ENCODE results near the gene RC3H1.
"Not testable (repeated sequence)": the region's sequence is repeated elsewhere in the genome, so short reads cannot be mapped to it uniquely, and the experiment has no call there.

Gene RC3H1

DNA sequence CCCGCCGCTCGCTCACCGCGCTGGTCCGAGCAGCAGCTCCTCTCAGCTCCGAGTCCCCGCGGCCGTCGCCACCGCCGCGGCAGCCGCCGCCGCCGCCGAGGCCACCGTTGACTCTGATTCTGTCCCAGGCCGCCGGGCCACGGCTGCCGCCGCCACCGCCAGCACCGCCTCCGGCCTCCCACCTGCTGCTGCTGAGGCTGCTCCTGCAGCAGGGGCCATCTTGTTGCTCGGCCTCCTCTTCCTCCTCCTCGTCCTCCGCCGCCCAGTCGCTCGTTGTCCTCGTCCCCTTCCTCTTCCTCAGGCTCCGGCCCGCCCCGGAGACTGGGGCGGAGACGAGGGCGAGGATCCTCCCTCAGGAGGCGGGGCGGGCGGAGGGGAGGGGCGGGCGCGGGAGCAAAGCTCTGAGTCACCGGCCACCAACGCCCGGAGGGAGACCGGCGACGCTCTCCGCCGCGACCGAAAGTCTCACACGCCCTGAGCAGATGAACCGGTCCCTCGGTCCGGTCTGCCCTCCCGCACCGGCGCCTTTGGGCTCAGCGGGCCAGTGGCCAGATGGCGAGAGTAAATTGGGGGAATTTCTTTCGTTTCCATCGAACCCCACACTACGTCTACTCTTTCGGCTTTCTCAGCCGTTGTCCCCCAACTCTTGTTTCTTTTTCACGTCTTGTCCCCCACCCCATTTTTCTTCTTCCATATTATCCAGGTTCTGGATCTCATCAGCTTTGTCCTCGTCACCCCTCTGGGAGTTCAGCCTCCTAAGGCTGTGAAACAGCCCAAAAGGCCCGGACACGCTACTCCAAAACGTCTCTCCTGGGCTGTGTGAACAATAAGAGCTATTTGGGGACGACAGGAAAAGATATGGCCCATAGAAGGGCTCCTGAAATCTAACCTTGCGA, at the start of gene RC3H1:
RC3H1 (minus strand) TSS at position 278 of the 896 bp plus-strand sequence. CDS start 29,372 bp downstream, outside the sequence.
- no peaks in the 10 kb centered on the region; the same call in 1 of the 2 replicates for H3K36me3 ChIP-seq (ENCODE audit: insufficient read depth, low read length)
- no peak for DNase-seq (ENCODE audit: low read depth, low spot score)
- peak within 1 kb of the TSS; percentile 87 for H3K9ac ChIP-seq (ENCODE audit: insufficient read length)
- no peak for TF ChIP-seq FOXP2 (optimal IDR thresholded peaks at IDR 0.05; ENCODE audit: control extremely low read depth, extremely low read length, insufficient read depth)
- peak; percentile 90; the same call in 1 of the 2 replicates for TF ChIP-seq POLR2AphosphoS5 (IDR thresholded peaks at IDR 0.05; ENCODE audit: borderline replicate concordance, low read depth, low read length)
- peak within 1 kb of the TSS; percentile 39; the same call in 1 of the 2 replicates for H3K27ac ChIP-seq
- peak within 1 kb of the TSS; percentile 99 for H3K4me3 ChIP-seq
- H3K9me3 ChIP-seq (ENCODE audit: low read depth, low read length) = no peaks in the 10 kb centered on the region

DNA sequence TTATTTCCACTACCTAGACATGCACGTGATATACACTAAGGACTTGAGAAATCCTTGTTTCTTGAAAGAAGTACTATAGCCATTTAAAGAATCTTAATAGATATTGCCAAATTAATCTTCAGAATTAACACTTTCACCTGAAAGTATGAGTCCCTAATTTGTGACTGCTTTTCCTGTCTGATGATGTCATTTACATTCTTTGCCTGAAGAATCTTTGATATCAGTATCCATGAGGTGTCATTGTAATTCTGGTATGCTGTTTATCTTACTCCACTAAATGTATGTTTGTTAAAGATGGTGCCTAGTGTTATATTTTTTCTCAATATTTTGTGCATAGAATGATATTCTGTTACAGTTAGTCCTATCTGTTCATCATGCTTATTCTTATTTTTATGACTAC, 48.5 kb upstream of the RC3H1 start:
- Histone ChIP-seq H3K9ac (ENCODE audit: insufficient read length) (no peak overlapping the region), H3K9me3 (ENCODE audit: low read depth, low read length) (no peaks in the 10 kb centered on the region), H3K27ac (no peak overlapping the region), H3K4me3 (no peak overlapping the region), H3K36me3 (ENCODE audit: insufficient read depth, low read length) (no peaks in the 10 kb centered on the region)
- no peak for DNase-seq (ENCODE audit: low read depth, low spot score)
- TF ChIP-seq FOXP2 (optimal IDR thresholded peaks at IDR 0.05; ENCODE audit: control extremely low read depth, extremely low read length, insufficient read depth) (no peak), EZH2 (IDR thresholded peaks at IDR 0.05) (no peak), POLR2AphosphoS5 (IDR thresholded peaks at IDR 0.05; ENCODE audit: borderline replicate concordance, low read depth, low read length) (no peak)

- no peak overlapping the region for H3K4me3 ChIP-seq
- no peak overlapping the region for H3K27ac ChIP-seq
- DNase-seq (ENCODE audit: low read depth, low spot score) = no peak
- no peaks in the 10 kb centered on the region for H3K9me3 ChIP-seq (ENCODE audit: low read depth, low read length)
- H3K36me3 ChIP-seq (ENCODE audit: insufficient read depth, low read length) = no peaks in the 10 kb centered on the region
- H3K9ac ChIP-seq (ENCODE audit: insufficient read length) = no peak overlapping the region
- TF ChIP-seq EZH2 (IDR thresholded peaks at IDR 0.05) = no peak
- TF ChIP-seq POLR2AphosphoS5 (IDR thresholded peaks at IDR 0.05; ENCODE audit: borderline replicate concordance, low read depth, low read length) = no peak
- TF ChIP-seq FOXP2 (optimal IDR thresholded peaks at IDR 0.05; ENCODE audit: control extremely low read depth, extremely low read length, insufficient read depth) = no peak
Measured at GRCh38 chr1:174068000-174068399, 45.8 kb upstream of the RC3H1 start.

DNA sequence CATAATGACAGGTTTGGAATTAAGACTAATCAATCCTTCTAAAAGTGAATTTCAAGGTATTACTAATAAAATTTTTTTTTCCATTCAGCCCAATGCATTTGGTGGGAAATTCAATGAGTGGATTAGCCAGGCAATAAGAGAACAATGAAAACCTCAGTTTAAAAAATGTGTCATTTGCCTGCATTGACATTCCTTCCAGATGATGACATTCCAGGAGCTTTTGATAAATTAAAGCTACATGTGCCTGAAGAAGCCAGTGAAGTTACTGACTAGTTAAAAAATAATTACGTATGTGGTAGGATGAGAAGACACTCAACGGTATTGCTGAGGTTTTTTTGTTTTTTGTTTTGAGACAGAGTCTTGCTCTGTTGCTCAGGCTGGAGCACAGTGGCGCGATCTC, 37.9 kb upstream of the RC3H1 start:
- no peak overlapping the region for H3K4me3 ChIP-seq
- no peak for DNase-seq (ENCODE audit: low read depth, low spot score)
- H3K9ac ChIP-seq (ENCODE audit: insufficient read length) = no peak overlapping the region
- H3K9me3 ChIP-seq (ENCODE audit: low read depth, low read length) = no peaks in the 10 kb centered on the region
- H3K36me3 ChIP-seq (ENCODE audit: insufficient read depth, low read length) = no peaks in the 10 kb centered on the region
- H3K27ac ChIP-seq = no peak overlapping the region
- no peak for TF ChIP-seq EZH2 (IDR thresholded peaks at IDR 0.05)
- TF ChIP-seq POLR2AphosphoS5 (IDR thresholded peaks at IDR 0.05; ENCODE audit: borderline replicate concordance, low read depth, low read length) = no peak
- no peak for TF ChIP-seq FOXP2 (optimal IDR thresholded peaks at IDR 0.05; ENCODE audit: control extremely low read depth, extremely low read length, insufficient read depth)

DNA sequence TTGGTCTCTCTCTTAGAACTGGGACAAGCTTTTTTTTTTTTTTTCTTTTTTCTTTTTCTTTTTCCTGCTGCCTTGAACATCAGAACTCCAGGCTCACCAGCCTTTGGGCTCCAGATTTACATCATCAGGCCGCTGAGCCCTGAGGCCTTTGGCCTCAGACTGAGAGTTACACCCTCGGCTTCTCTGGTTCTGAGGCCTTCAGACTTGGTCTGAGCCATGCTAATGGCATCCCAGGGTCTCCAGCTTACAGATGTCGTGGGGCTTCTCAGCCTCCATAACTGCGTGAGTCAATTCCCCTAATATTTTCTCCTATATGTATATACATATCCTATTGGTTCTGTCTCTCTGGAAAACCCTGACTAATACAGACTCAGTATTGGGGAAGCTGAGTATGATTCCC, 36.5 kb upstream of the RC3H1 start:
- Histone ChIP-seq H3K9me3 (ENCODE audit: low read depth, low read length) (no peaks in the 10 kb centered on the region), H3K4me3 (no peak overlapping the region), H3K36me3 (ENCODE audit: insufficient read depth, low read length) (no peaks in the 10 kb centered on the region), H3K27ac (no peak overlapping the region), H3K9ac (ENCODE audit: insufficient read length) (no peak overlapping the region)
- TF ChIP-seq FOXP2 (optimal IDR thresholded peaks at IDR 0.05; ENCODE audit: control extremely low read depth, extremely low read length, insufficient read depth) (no peak), POLR2AphosphoS5 (IDR thresholded peaks at IDR 0.05; ENCODE audit: borderline replicate concordance, low read depth, low read length) (no peak), EZH2 (IDR thresholded peaks at IDR 0.05) (no peak)
- DNase-seq (ENCODE audit: low read depth, low spot score) = no peak

DNA sequence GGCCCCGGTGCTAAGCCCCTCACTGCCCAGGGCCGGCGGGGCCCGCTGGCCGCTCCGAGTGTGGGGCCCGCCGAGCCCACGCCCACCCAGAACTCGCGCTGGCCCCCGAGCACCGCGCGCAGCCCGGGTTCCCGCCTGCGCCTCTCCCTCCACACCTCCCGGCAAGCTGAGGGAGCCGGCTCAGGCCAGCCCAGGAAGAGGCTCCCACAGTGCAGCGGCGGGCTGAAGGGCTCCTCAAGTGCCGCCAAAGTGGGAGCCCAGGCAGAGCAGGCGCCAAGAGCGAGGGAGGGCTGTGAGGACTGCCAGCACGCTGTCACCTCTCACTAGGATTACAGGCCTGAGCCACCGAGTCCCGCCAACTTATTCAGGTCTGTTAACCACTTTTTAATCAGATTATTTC, 34.5 kb upstream of the RC3H1 start:
- H3K4me3 ChIP-seq = not testable (repeated sequence)

GRCh38 chr1:174055797-174056196, 33.6 kb upstream of the RC3H1 start:
- H3K36me3 ChIP-seq (ENCODE audit: insufficient read depth, low read length); DNase-seq (ENCODE audit: low read depth, low spot score); H3K9ac ChIP-seq (ENCODE audit: insufficient read length); H3K9me3 ChIP-seq (ENCODE audit: low read depth, low read length); H3K4me3 ChIP-seq; H3K27ac ChIP-seq: not testable (repeated sequence)

More for the DNA sequence above, 34.5 kb upstream of the RC3H1 start:
- not testable (repeated sequence) for DNase-seq (ENCODE audit: low read depth, low spot score); H3K9me3 ChIP-seq (ENCODE audit: low read depth, low read length); H3K27ac ChIP-seq; H3K36me3 ChIP-seq (ENCODE audit: insufficient read depth, low read length); H3K9ac ChIP-seq (ENCODE audit: insufficient read length)

DNA sequence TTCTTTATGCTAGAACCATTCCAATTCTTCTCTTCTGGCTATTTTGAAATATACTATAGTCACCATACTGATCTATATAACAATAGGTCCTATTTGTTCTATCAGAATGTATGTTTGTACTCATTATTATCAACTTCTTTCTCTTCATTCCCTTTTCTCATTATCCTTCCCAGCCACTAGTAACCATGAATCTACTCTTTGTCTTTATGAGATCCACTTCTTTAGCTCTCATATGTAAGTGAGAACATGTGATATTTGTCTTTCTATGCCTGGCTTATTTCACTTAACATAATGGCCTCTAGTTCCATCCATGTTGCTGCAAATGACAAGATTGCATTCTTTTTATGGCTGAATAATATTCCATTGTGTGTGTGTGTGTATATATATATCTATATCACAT, 31.7 kb upstream of the RC3H1 start:
- Histone ChIP-seq H3K36me3 (ENCODE audit: insufficient read depth, low read length) (no peaks in the 10 kb centered on the region), H3K4me3 (no peak overlapping the region), H3K9me3 (ENCODE audit: low read depth, low read length) (no peaks in the 10 kb centered on the region), H3K9ac (ENCODE audit: insufficient read length) (no peak overlapping the region), H3K27ac (no peak overlapping the region)
- no peak for TF ChIP-seq EZH2 (IDR thresholded peaks at IDR 0.05)
- TF ChIP-seq FOXP2 (optimal IDR thresholded peaks at IDR 0.05; ENCODE audit: control extremely low read depth, extremely low read length, insufficient read depth) = no peak
- no peak for TF ChIP-seq POLR2AphosphoS5 (IDR thresholded peaks at IDR 0.05; ENCODE audit: borderline replicate concordance, low read depth, low read length)
- DNase-seq (ENCODE audit: low read depth, low spot score) = no peak

DNA sequence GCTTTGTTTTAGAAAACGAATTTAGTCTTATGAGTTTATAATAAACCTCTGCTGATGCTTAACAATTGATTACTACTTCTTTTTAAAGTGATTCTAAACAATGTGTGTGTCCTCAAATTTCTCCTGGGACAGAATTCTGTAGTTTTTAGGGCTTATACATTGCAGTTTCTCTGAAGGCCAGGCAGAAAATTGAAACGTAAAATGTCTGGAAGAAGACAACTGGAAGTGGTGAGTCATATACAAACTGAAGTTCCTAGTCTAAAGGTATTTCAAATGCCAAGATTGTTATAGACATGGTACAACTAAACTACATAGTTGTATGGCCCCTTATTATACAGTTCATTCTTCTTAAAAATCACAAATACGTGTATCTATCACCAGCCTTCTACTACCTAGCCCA, 30.5 kb upstream of the RC3H1 start:
- TF ChIP-seq EZH2 (IDR thresholded peaks at IDR 0.05) (no peak), POLR2AphosphoS5 (IDR thresholded peaks at IDR 0.05; ENCODE audit: borderline replicate concordance, low read depth, low read length) (no peak), FOXP2 (optimal IDR thresholded peaks at IDR 0.05; ENCODE audit: control extremely low read depth, extremely low read length, insufficient read depth) (no peak)
- no peak for DNase-seq (ENCODE audit: low read depth, low spot score)
- H3K4me3 ChIP-seq = no peak overlapping the region
- no peaks in the 10 kb centered on the region for H3K9me3 ChIP-seq (ENCODE audit: low read depth, low read length)
- no peaks in the 10 kb centered on the region for H3K36me3 ChIP-seq (ENCODE audit: insufficient read depth, low read length)
- no peak overlapping the region for H3K9ac ChIP-seq (ENCODE audit: insufficient read length)
- H3K27ac ChIP-seq = no peak overlapping the region
